ENCODE data around the gene MFSD6L. TPM values are rescaled to one million over a fixed set of nuclear protein-coding genes. Genes with fewer than 3 reads are reported as not detected.
A peak's percentile ranks its signal among the peaks of the same experiment; 100 is the strongest.

MFSD6L gene
- total RNA-seq, 2 experiments from 2014 or later, result 0.22 TPM; not detected in 1

- H3K27me3 Mint-ChIP-seq, result peaks cover 5% of the 10 kb centered on the region
- Histone ChIP-seq H3K4me1 (ENCODE audit: insufficient read depth, low read length) (peaks cover 6% of the 10 kb centered on the region), H3K9me3 (ENCODE audit: control insufficient read depth in 1 of 2, insufficient read depth in 1 of 2, low read length in 2 of 2) (peaks cover 0 to 6% of the 10 kb centered on the region in 2 experiments), H3K27ac (ENCODE audit: low read depth in 1 of 2, low read length in 2 of 2) (no peak overlapping the region), H3K27me3 (ENCODE audit: control insufficient read depth in 1 of 2, insufficient read depth in 2 of 2, low read length in 2 of 2) (no peaks in the 10 kb centered on the region), H3K4me3 (ENCODE audit: low read length) (no peak overlapping the region), H3K36me3 (ENCODE audit: insufficient read depth, low read length) (no peaks in the 10 kb centered on the region)
- peaks cover 15% of the 10 kb centered on the region for H3K36me3 Mint-ChIP-seq (ENCODE audit: low read depth)
- CTCF ChIA-PET, result interaction anchor here (1.6 kb wide), 1 partner anchor 18 kb away, joined by 3 read pairs; no protein-coding TSS in a partner anchor
- POLR2A ChIA-PET, result no interaction called here
- H3K9me3 Mint-ChIP-seq, result peaks cover 5% of the 10 kb centered on the region
- intact Hi-C loops (cut with DNase I, micrococcal nuclease), result loop anchor here in 1 of 2 experiments (2.0 kb wide), 1 partner anchor 193 kb away; no protein-coding TSS in a partner anchor
- no peak for TF ChIP-seq CTCF (IDR thresholded peaks at IDR 0.05)
- no peak overlapping the region for H3K27ac Mint-ChIP-seq
- H3K4me3 Mint-ChIP-seq, result no peak overlapping the region
- DNase-seq (peak in 2 of 14 experiments; percentile 6 to 14), ATAC-seq (ENCODE audit: poor library complexity) (no peak)
- H3K4me1 Mint-ChIP-seq (ENCODE audit: low read depth), result no peaks in the 10 kb centered on the region
Measured at GRCh38 chr17:8803531-8804420, 4.6 kb upstream of the MFSD6L start.

DNA sequence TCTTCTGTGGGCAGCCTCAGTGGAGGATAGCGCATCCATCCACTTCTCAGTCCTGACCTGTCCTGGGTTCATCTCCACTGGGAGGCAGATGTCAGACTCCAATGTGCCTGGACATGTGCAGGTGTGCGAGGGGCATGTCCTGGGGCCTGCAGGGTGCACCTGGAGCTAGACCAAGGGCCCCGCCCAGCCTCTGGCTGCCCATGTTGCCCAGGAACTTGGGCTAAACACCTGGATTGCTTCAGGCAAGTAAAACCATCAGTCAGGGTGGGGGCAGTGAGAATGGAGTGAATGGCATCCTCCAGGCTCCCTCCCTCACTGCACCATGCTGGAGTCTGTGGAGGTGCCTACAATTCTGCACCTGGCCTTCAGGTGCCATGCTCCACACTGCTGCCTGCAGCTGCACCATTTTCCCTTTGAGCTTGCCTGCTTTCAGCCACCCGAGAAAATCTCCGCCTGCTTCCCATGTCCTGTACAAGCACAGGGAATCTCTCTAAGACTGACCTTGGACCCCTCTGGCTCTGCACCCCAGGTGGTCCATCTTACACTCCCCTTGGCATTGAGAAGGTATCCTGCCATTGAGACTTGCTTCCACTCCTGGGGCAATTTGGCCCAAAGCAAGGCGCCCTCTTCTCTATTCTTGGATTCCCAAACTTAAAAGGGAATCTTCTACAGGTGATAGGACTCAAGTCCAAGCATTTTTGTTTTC, 2.1 kb upstream of the MFSD6L start:
- no peak overlapping the region for H3K27ac ChIP-seq (ENCODE audit: low read depth in 1 of 2, low read length in 2 of 2)
- CTCF ChIA-PET, result interaction anchor here (0.6 kb wide), 1 partner anchor 1760 kb away, joined by 4 read pairs; no protein-coding TSS in a partner anchor
- ATAC-seq (ENCODE audit: poor library complexity) (no peak), DNase-seq (no peak)
- POLR2A ChIA-PET, result no interaction called here
- no peaks in the 10 kb centered on the region for H3K9me3 ChIP-seq (ENCODE audit: control insufficient read depth in 1 of 2, insufficient read depth in 1 of 2, low read length in 2 of 2)
- H3K4me3 ChIP-seq (ENCODE audit: low read length), result no peak overlapping the region
- H3K4me3 Mint-ChIP-seq, result no peak overlapping the region
- no peak for TF ChIP-seq CTCF (IDR thresholded peaks at IDR 0.05)
- no peak overlapping the region for H3K27ac Mint-ChIP-seq
- peaks cover 5% of the 10 kb centered on the region for H3K27me3 Mint-ChIP-seq
- H3K4me1 Mint-ChIP-seq (ENCODE audit: low read depth), result no peaks in the 10 kb centered on the region
- no peaks in the 10 kb centered on the region for H3K36me3 ChIP-seq (ENCODE audit: insufficient read depth, low read length)
- no peaks in the 10 kb centered on the region for H3K36me3 Mint-ChIP-seq (ENCODE audit: low read depth)
- H3K4me1 ChIP-seq (ENCODE audit: insufficient read depth, low read length), result peaks cover 5% of the 10 kb centered on the region
- H3K9me3 Mint-ChIP-seq, result no peaks in the 10 kb centered on the region
- intact Hi-C loops (cut with DNase I, micrococcal nuclease), result no loop called here
- no peaks in the 10 kb centered on the region for H3K27me3 ChIP-seq (ENCODE audit: control insufficient read depth in 1 of 2, insufficient read depth in 2 of 2, low read length in 2 of 2)

DNA sequence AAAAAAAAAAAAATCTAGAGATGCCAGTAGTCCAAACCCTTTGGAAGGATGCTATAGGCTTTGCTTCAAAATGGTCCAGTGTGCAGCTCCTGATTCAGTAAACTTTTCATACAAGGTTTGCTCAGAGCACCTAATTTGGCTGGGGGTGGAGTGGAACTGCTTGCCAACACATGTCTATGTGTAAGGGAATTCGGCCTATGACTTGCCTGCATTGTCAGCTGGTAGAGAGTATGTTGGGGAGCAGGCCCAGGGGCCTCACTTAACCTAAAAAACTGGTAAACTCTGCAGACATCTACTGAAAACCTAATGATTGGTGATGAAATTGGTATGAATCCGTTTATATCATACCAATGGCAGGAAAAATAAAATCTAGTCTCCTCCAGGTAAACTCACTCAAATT, 1.5 kb upstream of the MFSD6L start:
- no peaks in the 10 kb centered on the region for H3K9me3 Mint-ChIP-seq
- intact Hi-C loops (cut with DNase I, micrococcal nuclease), result no loop called here
- H3K27ac Mint-ChIP-seq, result no peak overlapping the region
- no peaks in the 10 kb centered on the region for H3K36me3 Mint-ChIP-seq (ENCODE audit: low read depth)
- Histone ChIP-seq H3K4me1 (ENCODE audit: insufficient read depth, low read length) (no peaks in the 10 kb centered on the region), H3K27ac (ENCODE audit: low read depth in 1 of 2, low read length in 2 of 2) (no peak overlapping the region), H3K9me3 (ENCODE audit: control insufficient read depth in 1 of 2, insufficient read depth in 1 of 2, low read length in 2 of 2) (no peaks in the 10 kb centered on the region), H3K36me3 (ENCODE audit: insufficient read depth, low read length) (no peaks in the 10 kb centered on the region), H3K4me3 (ENCODE audit: low read length) (no peak overlapping the region), H3K27me3 (ENCODE audit: control insufficient read depth in 1 of 2, insufficient read depth in 2 of 2, low read length in 2 of 2) (no peaks in the 10 kb centered on the region)
- DNase-seq (no peak), ATAC-seq (ENCODE audit: poor library complexity) (no peak)
- no peak for TF ChIP-seq CTCF (IDR thresholded peaks at IDR 0.05)
- no peak overlapping the region for H3K4me3 Mint-ChIP-seq
- no peaks in the 10 kb centered on the region for H3K4me1 Mint-ChIP-seq (ENCODE audit: low read depth)
- H3K27me3 Mint-ChIP-seq, result peaks cover 5% of the 10 kb centered on the region
- ChIA-PET POLR2A (no interaction called here), CTCF (no interaction called here)
